GM18870 (cell line): Measurements from ENCODE around the gene RPL10A.

Source experiments
- ATAC-seq: cut with Tn5 transposase; IDR thresholded peaks from one replicate; pipeline ENCODE4 v1.9.1; 2021; ENCODE audit warnings: moderate library complexity; ENCODE audit not compliant: unreplicated experiment

Gene RPL10A

GRCh38 chr6:35474131-35474941 is 6.1 kb downstream of the RPL10A start:
- no peak for ATAC-seq

GRCh38 chr6:35474942-35475570 is 6.9 kb downstream of the RPL10A start:
- ATAC-seq, result no peak

- ATAC-seq, result no peak
These were observed 7.4 kb downstream of the RPL10A start for GRCh38 chr6:35475573-35475972.

DNA sequence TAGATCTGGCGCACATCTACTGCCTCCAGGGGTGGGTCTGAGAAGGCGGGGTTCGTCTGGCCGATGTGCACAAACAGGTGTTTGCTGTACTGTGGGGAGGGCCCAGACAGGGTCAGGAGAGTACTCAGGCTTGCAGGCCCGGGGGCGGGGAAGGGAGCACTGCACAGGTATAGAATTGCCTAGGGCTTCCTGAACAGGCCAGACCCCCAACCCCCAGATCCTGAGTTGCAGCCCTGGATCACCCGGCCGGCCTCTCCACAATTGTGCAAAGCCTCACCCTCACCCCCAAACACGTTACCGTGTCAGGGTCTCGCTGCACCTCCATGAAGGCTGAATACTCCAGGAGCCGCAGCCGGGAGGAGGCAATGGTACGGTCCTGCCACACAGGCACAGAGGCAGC is 7.8 kb downstream of the RPL10A start:
- ATAC-seq, result no peak

DNA sequence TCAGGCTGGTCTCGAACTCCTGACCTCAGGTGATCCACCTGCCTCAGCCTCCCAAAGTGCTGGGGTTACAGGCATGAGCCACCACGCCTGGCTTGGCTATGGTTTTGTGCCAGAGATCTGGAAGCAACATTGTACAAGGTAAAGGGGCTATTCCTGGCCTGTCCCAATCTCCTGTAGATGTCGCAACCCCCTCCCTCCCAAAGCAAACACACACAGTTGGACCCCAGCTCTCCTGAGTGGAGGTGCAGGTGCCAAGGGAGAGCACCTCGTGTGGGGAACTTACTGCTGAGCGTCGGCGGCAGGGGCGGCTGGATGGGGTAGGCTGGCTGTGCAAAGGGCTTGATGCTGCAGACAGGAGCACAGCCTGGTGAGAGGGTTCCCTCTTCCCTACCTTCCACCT is 8.8 kb downstream of the RPL10A start:
- no peak for ATAC-seq

DNA sequence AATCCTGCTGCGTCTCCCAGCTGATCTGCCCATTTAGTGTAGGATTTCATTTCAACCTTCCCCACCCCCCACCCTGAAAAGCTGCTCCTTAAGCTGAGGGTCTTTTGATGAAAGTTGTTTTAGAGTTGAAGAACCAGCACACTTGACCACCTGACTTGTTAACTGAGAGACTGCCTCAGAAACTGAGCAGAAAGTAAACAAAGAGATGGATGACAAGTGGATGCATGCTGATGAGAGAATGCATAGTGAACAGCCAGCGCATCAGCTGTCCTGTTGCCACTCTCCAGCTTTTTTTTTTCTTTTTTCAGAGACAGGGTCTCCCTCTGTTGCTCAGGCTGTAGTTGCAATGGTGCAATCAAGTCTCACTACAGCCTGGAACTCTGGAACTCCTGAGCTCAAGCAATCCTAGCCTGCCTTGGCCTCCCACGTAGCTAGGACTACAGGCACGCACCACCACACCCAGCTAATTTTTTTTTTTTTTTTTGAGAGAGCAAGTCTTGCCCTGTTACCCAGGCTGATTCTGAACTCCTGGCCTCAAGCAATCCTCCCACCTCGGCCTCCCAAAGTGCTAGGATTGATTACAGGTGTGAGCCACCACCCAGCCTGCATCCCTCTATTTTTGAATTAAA is 9.5 kb downstream of the RPL10A start:
- no peak for ATAC-seq

DNA sequence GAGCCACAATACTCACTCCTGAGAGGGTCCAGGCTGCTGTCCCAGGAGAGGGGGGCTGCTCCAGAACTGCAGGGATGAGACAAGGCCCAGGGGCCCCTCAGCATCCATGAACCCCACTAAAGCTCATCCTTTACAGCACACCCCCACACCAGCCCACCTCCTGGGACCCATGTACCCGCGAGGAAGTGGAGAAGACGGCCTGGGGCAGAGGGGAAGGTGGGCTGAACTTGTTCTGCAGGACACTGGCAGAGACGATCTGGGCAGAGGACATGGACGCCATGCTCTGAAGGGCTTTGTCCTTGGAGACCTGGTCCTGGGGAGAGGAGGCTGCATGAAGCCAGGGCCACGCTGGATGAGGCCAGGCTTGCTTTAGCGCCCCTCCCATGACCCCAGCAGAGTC is 10.1 kb downstream of the RPL10A start:
- no peak for ATAC-seq

DNA sequence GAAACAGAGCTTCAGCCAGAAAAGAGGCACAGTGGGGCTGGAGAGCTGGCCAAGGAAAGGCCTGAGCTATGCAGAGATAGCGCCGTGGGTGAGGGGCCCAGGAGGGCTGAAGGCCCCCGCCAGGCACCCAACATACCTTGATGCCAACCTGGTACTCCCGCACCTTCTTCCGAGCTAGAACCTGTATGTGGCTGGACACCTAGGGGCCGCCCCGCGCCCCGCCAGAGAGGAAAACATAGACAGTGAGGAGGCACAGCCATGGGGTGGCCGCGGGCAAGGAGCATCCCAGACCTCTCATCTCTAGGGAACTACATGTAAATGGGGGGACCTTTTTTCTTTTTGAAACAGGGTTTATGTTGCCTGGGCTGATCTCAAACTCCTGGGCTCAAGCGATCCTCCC is 12.0 kb downstream of the RPL10A start:
- no peak for ATAC-seq

GRCh38 chr6:35481226-35481625 is 13.0 kb downstream of the RPL10A start:
- no peak for ATAC-seq

DNA sequence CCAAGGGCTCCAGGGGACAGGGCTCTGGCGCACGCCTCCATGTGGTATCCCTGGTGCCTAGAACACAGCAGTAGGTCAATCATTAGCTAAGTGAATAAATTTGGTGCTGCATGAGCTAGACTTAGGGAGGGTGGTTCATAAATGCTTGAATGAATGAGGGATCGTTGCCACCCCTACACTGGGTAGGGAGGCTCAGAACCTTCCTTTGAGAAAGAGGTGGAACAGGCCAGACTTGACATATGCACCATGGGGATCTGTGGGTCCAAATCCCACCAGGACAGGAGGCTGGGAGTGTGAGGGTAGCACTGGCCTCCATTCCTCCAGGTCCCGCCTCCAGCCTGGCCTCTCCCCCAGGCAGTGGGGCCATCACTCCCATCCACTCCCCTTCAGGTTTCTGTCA is 14.9 kb downstream of the RPL10A start:
- ATAC-seq, result no peak

DNA sequence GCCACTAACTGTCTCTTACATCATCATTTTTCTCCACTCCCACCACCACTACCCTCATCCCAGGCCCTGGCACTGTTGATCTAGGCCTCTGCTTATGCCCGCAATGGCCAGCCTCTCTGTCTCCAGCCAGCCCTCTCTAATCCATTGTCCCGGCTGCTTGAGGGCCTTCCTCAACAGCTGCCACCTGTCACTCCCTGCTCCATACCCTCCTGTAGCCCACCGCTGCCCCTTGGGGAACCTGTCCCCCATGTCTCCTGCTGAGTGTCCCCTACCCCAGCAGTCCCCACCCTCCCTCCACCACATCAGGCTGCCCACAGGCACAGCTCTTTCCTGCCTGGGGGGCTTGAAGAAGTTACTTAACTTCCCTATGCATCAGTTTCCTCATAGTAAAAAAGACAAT is 15.3 kb downstream of the RPL10A start:
- no peak for ATAC-seq

GRCh38 chr6:35483893-35484645 is 15.9 kb downstream of the RPL10A start:
- ATAC-seq, result no peak

DNA sequence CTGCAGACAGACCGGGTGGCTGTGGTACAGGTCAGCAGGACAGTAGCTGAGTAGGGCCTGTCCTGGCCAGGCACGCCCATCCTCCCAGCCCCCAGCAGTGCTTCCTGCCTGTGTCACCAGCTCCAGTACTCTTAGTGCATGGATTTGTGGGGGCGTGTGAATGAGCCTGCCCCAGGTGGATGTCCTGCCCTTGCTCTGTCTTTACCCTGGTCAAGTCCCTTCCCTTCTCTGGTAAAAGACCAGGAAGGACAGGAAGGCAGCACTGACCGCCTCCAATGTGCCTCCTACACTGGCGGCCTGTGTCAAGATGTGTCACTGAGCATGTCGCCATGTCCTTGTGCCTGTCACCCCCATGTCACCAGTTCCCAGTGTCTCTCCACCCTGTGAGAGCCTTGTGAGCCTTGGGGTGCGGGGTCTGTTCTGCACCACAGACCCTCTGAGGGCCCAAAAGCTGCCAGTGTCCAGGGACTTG is 16.8 kb downstream of the RPL10A start:
- ATAC-seq, result no peak

GRCh38 chr6:35485402-35485877 is 17.2 kb downstream of the RPL10A start:
- ATAC-seq, result no peak

DNA sequence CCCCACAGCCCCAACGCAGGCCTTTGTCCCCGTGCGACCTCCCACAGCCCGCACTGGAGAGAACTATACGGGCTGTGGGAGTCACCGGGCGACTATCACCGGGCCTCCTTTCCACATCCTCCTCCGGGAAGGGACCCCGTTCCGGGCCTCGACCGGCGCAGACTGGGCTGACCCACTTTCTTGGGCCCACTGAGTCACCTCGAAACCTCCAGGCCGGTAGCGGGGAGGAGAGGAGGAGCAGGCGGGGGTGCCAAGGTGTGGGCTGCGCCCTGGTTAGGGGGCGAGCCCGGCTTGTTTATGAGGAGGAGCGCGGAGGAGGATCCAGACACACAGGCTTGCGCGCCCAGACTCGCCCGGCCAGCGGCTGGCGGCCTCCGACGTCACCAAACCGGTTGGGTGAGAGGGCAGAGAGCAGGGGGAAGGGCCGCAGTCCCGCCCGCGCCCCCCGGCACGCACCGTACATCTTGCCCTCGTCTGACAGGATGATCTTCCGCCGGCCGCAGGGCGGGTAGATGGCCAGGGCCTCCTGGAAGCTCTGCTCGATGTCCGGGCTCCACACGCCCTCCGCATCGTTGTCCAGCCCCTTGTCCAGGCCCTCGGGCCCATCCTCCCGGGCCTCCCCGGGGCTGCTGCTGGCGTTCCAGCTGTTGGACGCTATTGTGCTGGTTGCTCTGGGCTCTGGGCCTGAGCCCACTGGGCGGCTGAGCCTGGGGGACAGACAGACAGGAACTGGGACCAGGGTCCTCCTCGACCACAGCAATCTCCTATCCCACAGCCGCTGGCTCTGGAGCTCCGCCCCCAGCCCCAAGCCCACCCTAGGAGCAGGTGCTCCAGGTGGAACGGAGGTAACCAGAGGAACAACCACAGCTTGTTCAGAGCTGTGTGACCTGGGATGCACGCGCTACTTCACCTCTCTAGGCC is 18.1 kb downstream of the RPL10A start:
- no peak for ATAC-seq

DNA sequence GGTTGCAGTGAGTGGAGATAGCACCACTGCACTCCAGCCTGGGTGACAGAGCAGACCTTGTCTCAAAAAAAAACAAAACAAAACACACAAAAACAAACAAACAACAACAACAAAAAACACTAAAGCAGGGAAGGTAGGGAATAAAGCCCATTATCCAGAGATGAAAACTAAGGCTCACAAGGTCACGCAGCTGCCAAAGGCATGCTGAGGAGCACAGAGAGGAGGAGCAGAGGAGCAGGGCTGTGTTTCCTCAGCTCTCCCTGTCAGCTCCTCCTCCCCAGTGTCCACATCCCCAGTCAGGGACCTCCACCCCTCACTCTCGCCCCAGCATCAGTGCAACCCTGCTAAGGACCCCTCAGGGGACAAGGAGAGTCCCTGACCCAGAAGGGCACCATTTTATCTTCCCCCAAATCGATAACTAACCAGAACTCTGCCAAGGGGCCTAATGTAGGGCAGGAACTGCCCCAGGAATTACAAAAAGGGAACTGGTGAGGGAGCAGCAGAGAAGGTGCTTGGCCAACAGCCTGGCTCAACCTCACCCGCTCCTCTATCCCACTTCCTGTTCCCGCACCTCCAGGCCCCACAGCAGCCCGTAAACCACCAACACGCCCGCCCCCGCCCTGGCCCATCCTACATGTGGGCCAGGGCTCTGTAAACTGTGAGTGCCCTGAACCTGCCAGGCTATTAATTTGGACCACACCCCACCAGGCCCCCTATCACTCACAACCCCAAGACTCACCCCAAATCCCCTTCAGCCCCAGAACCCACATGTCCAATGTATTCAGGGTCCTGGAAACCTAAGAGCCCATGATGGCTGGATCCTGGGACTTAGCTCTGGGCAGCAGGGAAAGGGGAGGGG is 19.7 kb downstream of the RPL10A start:
- no peak for ATAC-seq

DNA sequence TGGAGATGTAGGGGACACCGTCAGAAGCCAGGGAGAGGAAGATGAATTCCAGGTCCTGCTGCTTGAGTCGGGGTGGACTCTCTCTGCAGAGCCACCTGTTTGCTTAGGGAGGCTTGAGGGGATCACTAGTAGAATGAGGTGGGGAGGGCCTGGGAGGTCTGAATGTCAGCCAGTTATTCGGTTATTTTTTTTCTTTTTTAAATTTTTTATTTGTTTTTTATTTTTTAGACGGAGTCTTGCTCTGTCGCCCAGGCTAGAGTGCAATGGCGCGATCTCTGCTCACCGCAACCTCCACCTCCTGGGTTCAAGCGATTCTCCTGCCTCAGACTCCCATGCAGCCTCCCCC is 20.3 kb downstream of the RPL10A start:
- ATAC-seq, result no peak

DNA sequence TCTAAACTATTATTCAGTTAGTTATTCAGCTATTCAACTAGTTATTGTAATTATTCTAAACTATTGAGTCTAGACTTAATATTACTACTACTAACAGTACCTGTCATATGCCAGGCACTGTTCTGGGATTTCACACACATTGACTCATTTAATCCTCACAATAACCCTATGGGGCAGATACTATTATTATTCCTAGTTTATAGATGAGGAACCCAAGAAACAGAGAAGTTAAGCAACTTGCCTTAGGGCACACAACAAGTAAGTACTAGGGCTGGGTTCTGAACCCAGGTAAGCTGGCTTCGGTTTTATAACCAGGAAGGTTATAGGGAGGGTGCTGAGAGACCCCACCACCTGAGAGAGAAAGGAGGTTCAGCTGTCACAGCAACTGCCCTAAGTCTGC is 20.9 kb downstream of the RPL10A start:
- no peak for ATAC-seq
